Measurements from ENCODE around the gene PSMB7.

Gene PSMB7

GRCh38 chr9:124415102-124415851, at the start of gene PSMB7:
Gene PSMB7 (minus strand): TSS chr9:124415442. CDS start chr9:124415425, 17 bp downstream.
- peak; percentile 98 for DNase-seq

GRCh38 chr9:124462739-124463138, 47.5 kb upstream of the PSMB7 start:
- DNase-seq = no peak

GRCh38 chr9:124458441-124458840, 43.2 kb upstream of the PSMB7 start:
- no peak for DNase-seq

- DNase-seq = no peak
Observed at GRCh38 chr9:124457887-124458431, 42.7 kb upstream of the PSMB7 start.

GRCh38 chr9:124457079-124457886, 42.0 kb upstream of the PSMB7 start:
- DNase-seq = no peak

- DNase-seq = no peak
Observed at GRCh38 chr9:124456341-124457078, 41.3 kb upstream of the PSMB7 start.

GRCh38 chr9:124455820-124456219, 40.6 kb upstream of the PSMB7 start:
- no peak for DNase-seq

- no peak for DNase-seq
Observed at GRCh38 chr9:124454791-124455443, 39.7 kb upstream of the PSMB7 start.

- DNase-seq = no peak
Observed at GRCh38 chr9:124454296-124454695, 39.1 kb upstream of the PSMB7 start.

GRCh38 chr9:124453586-124454191, 38.4 kb upstream of the PSMB7 start:
- peak; percentile 20 for DNase-seq

GRCh38 chr9:124452841-124453585, 37.8 kb upstream of the PSMB7 start:
- no peak for DNase-seq

GRCh38 chr9:124452326-124452725, 37.1 kb upstream of the PSMB7 start:
- DNase-seq = no peak

GRCh38 chr9:124450931-124451661, 35.9 kb upstream of the PSMB7 start:
- DNase-seq = no peak

GRCh38 chr9:124450241-124450924, 35.1 kb upstream of the PSMB7 start, which contains the start of gene ADGRD2:
Gene ADGRD2 (plus strand): TSS chr9:124450451. CDS start chr9:124451667, 1,216 bp downstream.
- DNase-seq = no peak

GRCh38 chr9:124449381-124450151, 34.3 kb upstream of the PSMB7 start:
- DNase-seq = no peak

- DNase-seq = no peak
Observed at GRCh38 chr9:124448019-124448418, 32.8 kb upstream of the PSMB7 start.

- DNase-seq = no peak
Observed at GRCh38 chr9:124447297-124447661, 32.0 kb upstream of the PSMB7 start.

- DNase-seq = no peak
Observed at GRCh38 chr9:124444166-124444565, 28.9 kb upstream of the PSMB7 start.

GRCh38 chr9:124443625-124444024, 28.4 kb upstream of the PSMB7 start:
- DNase-seq = no peak

Data from NCI-H1048 (cell line).